Keratinocyte (primary cell): Measurements from ENCODE around the gene SLC25A25. TPM values are rescaled to one million over a fixed set of nuclear protein-coding genes. Genes with fewer than 3 reads are reported as not detected.

Experiments used
- DNase-seq: peaks from one replicate; pipeline ENCODE4 v3.0.0-alpha.2; 2011; ENCODE audit warnings: low read depth, missing footprints, low spot score
- FAIRE-seq: peaks from 2 replicates; lab custom pipeline; 2011; peaks lifted over from hg19 to GRCh38; lab: Jason Lieb, UNC
- H2AFZ ChIP-seq: 2 replicates; pipeline ENCODE4 v1.6.0; 2012; ENCODE audit warnings: low read length, control low read depth, inconsistent platforms; ENCODE audit not compliant: control insufficient read depth
- H3K27ac ChIP-seq: 2 replicates; pipeline ENCODE4 v1.5.1; 2011; ENCODE audit warnings: low read length; ENCODE audit not compliant: control insufficient read depth, insufficient read depth
- H3K27me3 ChIP-seq: 3 replicates; pipeline ENCODE4 v1.6.0; 2011; ENCODE audit warnings: low read length; ENCODE audit not compliant: control insufficient read depth, insufficient read depth; ENCODE audit errors: extremely low read depth
- H3K36me3 ChIP-seq, 2 experiments: 2 replicates in 1 of 2; 3 replicates in 1 of 2; pipeline ENCODE4 v1.5.1; 2011; ENCODE audit warnings: low read length in 2 of 2, mild to moderate bottlenecking in 1 of 2; ENCODE audit not compliant: control insufficient read depth in 2 of 2, insufficient read depth in 2 of 2; ENCODE audit errors: extremely low read depth in 1 of 2
- H3K4me1 ChIP-seq: 3 replicates; pipeline ENCODE4 v1.5.1; 2011; ENCODE audit warnings: low read length; ENCODE audit not compliant: control insufficient read depth, insufficient read depth; ENCODE audit errors: extremely low read depth
- H3K4me2 ChIP-seq: 3 replicates; pipeline ENCODE4 v1.6.0; 2011; ENCODE audit warnings: low read depth, low read length; ENCODE audit not compliant: control insufficient read depth, insufficient read depth; ENCODE audit errors: extremely low read depth
- H3K4me3 ChIP-seq, 3 experiments: fragments of 200-600 bp in 1 of 3; sonication (generic) in 1 of 3; 2 replicates in 2 of 3; 3 replicates in 1 of 3; pipeline ENCODE4 v1.5.1; 2011 to 2016; ENCODE audit warnings: low read length in 3 of 3, mild to moderate bottlenecking in 3 of 3, control low read depth in 2 of 3, inconsistent platforms in 1 of 3, low read depth in 1 of 3, mixed read lengths in 1 of 3, mixed run types in 1 of 3, moderate library complexity in 1 of 3; ENCODE audit not compliant: control insufficient read depth in 2 of 3, insufficient read depth in 2 of 3; ENCODE audit errors: extremely low read depth in 1 of 3
- H3K79me2 ChIP-seq: 2 replicates; pipeline ENCODE4 v1.6.0; 2012; ENCODE audit warnings: low read length; ENCODE audit not compliant: control insufficient read depth, insufficient read depth
- H3K9ac ChIP-seq: 3 replicates; pipeline ENCODE4 v1.6.0; 2011; ENCODE audit warnings: low read length; ENCODE audit not compliant: control insufficient read depth, insufficient read depth; ENCODE audit errors: extremely low read depth
- H3K9me1 ChIP-seq: 3 replicates; pipeline ENCODE4 v1.6.0; 2011; ENCODE audit warnings: low read length; ENCODE audit not compliant: control insufficient read depth, insufficient read depth; ENCODE audit errors: extremely low read depth
- H3K9me3 ChIP-seq: 2 replicates; pipeline ENCODE4 v1.5.1; 2012; ENCODE audit warnings: low read depth, low read length; ENCODE audit not compliant: control insufficient read depth
- H4K20me1 ChIP-seq: 3 replicates; pipeline ENCODE4 v1.6.0; 2011; ENCODE audit warnings: low read length; ENCODE audit not compliant: control insufficient read depth, insufficient read depth; ENCODE audit errors: extremely low read depth
- CTCF ChIP-seq, 3 experiments: IDR thresholded peaks in 1 of 3; conservative IDR thresholded peaks in 1 of 3; optimal IDR thresholded peaks in 1 of 3; 2 replicates in 2 of 3; 3 replicates in 1 of 3; pipeline versions ENCODE3 to v1.5.1; 2011; ENCODE audit warnings: low read length in 3 of 3, mild to moderate bottlenecking in 3 of 3, moderate library complexity in 2 of 3, control low read depth in 1 of 3, inconsistent platforms in 1 of 3; ENCODE audit not compliant: insufficient read depth in 2 of 3; ENCODE audit errors: extremely low read depth in 1 of 3
- EZH2 ChIP-seq: IDR thresholded peaks from one replicate; pipeline ENCODE4 v1.6.1; 2012; ENCODE audit warnings: inconsistent platforms, mild to moderate bottlenecking, low read length, moderate library complexity
- dilution Hi-C: fragments of 300-500 bp; cut with MboI; formaldehyde crosslinking; loops from one replicate; pipeline ENCODE4 v1.7.0; 2020; ENCODE audit warnings: low sequenced_read_pairs; ENCODE audit not compliant: extremely low pct_ligation_motif_present
- polyA plus RNA-seq, 5 experiments: library from polyadenylated mRNA; depleted of rRNA in 3 of 5; stranded (reverse) in 3 of 5; stranded (forward) in 1 of 5; unstranded in 1 of 5; fragments of >200 nt; gene quantifications; 1 replicate in 1 of 5; 2 replicates in 3 of 5; 3 replicates in 1 of 5; pipeline versions ENCODE4 v1.2.1 to v1.2.3, GENCODE V29; 2011 to 2012; ENCODE audit warnings: missing spikeins in 2 of 5, low read depth in 1 of 5, low replicate concordance in 1 of 5

SLC25A25 gene
- polyA plus RNA-seq, 1 donor (not counting 4 experiments of a cell fraction or from before 2014, with no cell fraction given) = 6.5 TPM

DNA sequence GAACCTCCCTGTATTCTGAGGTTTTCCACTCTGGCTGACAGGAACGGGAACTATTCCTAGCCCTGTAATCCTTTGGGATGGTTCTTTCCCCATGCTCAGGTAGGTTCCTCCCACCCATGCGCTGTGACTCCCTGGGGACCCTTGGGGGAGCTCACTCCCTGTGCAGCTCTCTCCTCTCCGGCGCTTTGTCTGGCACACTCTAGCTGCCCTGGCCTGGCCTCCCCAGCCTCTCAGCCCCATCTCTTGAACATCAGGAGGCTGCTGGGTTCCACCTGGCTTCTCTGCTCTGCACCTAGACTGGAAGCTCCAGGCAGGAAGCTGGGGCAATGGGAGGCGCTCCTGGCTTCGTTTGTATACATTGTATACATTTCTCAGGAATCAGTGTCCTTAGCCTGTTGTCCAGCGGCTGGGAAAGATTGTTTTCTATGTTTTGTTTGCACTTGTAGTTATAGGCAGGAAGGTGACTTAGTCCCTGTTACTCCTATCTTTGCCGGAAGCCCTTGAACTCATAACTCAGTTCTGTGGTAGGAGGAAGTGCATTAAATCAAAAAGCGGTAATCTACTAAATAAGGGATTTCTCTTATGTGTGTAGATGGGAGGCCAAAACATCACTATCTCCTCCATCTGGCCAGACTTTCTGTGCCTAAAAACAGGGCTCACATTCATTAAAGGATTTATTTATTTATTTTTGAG is 20.4 kb downstream of the SLC25A25 start:
- Histone ChIP-seq H3K79me2 (peaks cover 4% of the 10 kb centered on the region), H3K4me3 (no peak overlapping the region), H3K9ac (no peak overlapping the region), H3K4me1 (peaks cover 1% of the 10 kb centered on the region), H2AFZ (no peak overlapping the region), H3K27ac (no peak overlapping the region), H3K9me3 (no peaks in the 10 kb centered on the region), H3K36me3 (peaks cover 0 to 2% of the 10 kb centered on the region in 2 experiments), H3K4me2 (no peak overlapping the region), H4K20me1 (no peaks in the 10 kb centered on the region), H3K27me3 (no peaks in the 10 kb centered on the region), H3K9me1 (no peaks in the 10 kb centered on the region)
- TF ChIP-seq EZH2 (no peak), CTCF (optimal IDR thresholded peaks at IDR 0.05 in 1 of 3, IDR thresholded peaks at IDR 0.05 in 1 of 3, conservative IDR thresholded peaks at IDR 0.05 in 1 of 3; ENCODE audit: extremely low read depth in 1 of 3, insufficient read depth in 2 of 3, low read length in 3 of 3) (no peak)
- FAIRE-seq (no peak), DNase-seq (no peak)
- dilution Hi-C loops = no loop called here

- peaks cover 8% of the 10 kb centered on the region for H3K4me1 ChIP-seq
- DNase-seq (no peak), FAIRE-seq (no peak)
- H3K9me1 ChIP-seq = no peaks in the 10 kb centered on the region
- H2AFZ ChIP-seq = no peak overlapping the region
- H4K20me1 ChIP-seq = no peaks in the 10 kb centered on the region
- TF ChIP-seq CTCF (optimal IDR thresholded peaks at IDR 0.05 in 1 of 3, IDR thresholded peaks at IDR 0.05 in 1 of 3, conservative IDR thresholded peaks at IDR 0.05 in 1 of 3; ENCODE audit: extremely low read depth in 1 of 3, insufficient read depth in 2 of 3, low read length in 3 of 3) (no peak), EZH2 (no peak)
- no peaks in the 10 kb centered on the region for H3K9me3 ChIP-seq
- H3K9ac ChIP-seq = no peak overlapping the region
- dilution Hi-C loops = no loop called here
- no peak overlapping the region for H3K4me2 ChIP-seq
- peaks cover 4% of the 10 kb centered on the region for H3K79me2 ChIP-seq
- no peaks in the 10 kb centered on the region for H3K27me3 ChIP-seq
- peaks cover 0 to 2% of the 10 kb centered on the region in 2 experiments for H3K36me3 ChIP-seq
- H3K4me3 ChIP-seq = no peak overlapping the region
- no peak overlapping the region for H3K27ac ChIP-seq
These were observed 21.3 kb downstream of the SLC25A25 start for GRCh38 chr9:128089299-128089698.
